Suprapubic skin (tissue), 3 donors: Measurements from ENCODE around the gene NR3C2.

Source experiments
- POLR2AphosphoS5 ChIP-seq, 3 donors: sonication (generic); formaldehyde crosslinking; IDR thresholded peaks; one replicate each; pipeline ENCODE4 v1.6.1; 2017; ENCODE audit warnings: antibody characterized with exemption in 3 of 3
- TF ChIP-seq, protein P1 (sequence below), 2 donors: fragments of 200-600 bp in 1 of 2; fragments of 450-650 bp in 1 of 2; sonication (generic) in 1 of 2; IDR thresholded peaks; one replicate each; pipeline ENCODE4 v1.5.1; 2016 to 2019; ENCODE audit warnings: antibody characterized with exemption in 2 of 2, mild to moderate bottlenecking in 1 of 2, moderate library complexity in 1 of 2

DNA sequence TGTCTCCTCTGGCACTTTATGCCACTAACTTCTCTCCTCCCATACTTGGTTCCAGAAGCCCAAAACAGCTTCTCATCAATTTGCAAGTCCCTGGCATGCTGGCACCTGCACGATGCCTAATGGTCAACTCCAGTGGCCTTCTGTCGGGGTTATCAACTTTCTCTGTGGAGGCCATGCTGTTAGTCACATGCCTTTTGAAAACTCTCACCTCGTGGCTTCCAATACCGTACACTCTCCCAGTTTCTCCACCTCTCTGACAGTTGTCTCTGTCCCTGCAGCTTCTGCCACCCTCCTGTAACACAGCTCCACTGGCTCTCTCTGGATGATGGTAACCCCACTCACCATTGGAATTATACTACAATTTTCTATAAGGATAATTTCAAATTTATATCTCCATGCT lies 324.0 kb downstream of the NR3C2 start:
- TF ChIP-seq, protein P1, sequence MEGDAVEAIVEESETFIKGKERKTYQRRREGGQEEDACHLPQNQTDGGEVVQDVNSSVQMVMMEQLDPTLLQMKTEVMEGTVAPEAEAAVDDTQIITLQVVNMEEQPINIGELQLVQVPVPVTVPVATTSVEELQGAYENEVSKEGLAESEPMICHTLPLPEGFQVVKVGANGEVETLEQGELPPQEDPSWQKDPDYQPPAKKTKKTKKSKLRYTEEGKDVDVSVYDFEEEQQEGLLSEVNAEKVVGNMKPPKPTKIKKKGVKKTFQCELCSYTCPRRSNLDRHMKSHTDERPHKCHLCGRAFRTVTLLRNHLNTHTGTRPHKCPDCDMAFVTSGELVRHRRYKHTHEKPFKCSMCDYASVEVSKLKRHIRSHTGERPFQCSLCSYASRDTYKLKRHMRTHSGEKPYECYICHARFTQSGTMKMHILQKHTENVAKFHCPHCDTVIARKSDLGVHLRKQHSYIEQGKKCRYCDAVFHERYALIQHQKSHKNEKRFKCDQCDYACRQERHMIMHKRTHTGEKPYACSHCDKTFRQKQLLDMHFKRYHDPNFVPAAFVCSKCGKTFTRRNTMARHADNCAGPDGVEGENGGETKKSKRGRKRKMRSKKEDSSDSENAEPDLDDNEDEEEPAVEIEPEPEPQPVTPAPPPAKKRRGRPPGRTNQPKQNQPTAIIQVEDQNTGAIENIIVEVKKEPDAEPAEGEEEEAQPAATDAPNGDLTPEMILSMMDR (IDR thresholded peaks at IDR 0.05), result no peak
- no peak for TF ChIP-seq POLR2AphosphoS5 (IDR thresholded peaks at IDR 0.05)
